Transverse colon (tissue), 4 donors: ENCODE results near the gene PRKCB.

Source experiments
- EP300 ChIP-seq: sonication (generic); formaldehyde crosslinking; IDR thresholded peaks from one replicate; pipeline ENCODE4 v1.6.1; 2017; ENCODE audit warnings: antibody characterized with exemption, low read depth
- POLR2A ChIP-seq: fragments of 450-650 bp; IDR thresholded peaks from one replicate; pipeline ENCODE4 v1.6.1; 2016; ENCODE audit warnings: antibody characterized with exemption, mild to moderate bottlenecking, moderate library complexity
- POLR2AphosphoS5 ChIP-seq, 3 donors: sonication (generic); formaldehyde crosslinking; IDR thresholded peaks; one replicate each; pipeline ENCODE4 v1.6.1; 2016; ENCODE audit warnings: antibody characterized with exemption in 3 of 3
- TF ChIP-seq, protein P1 (sequence below), 5 experiments: fragments of 200-600 bp in 3 of 5; fragments of 450-650 bp in 2 of 5; sonication (generic) in 3 of 5; IDR thresholded peaks; 1 replicate in 2 of 5; 2 replicates in 3 of 5; pipeline ENCODE4 v1.5.1; 2016 to 2017; ENCODE audit warnings: antibody characterized with exemption in 5 of 5, inconsistent platforms in 3 of 5, mild to moderate bottlenecking in 2 of 5, moderate library complexity in 1 of 5

GRCh38 chr16:24009098-24009497, 173.3 kb downstream of the PRKCB start:
- TF ChIP-seq EP300: no peak
- TF ChIP-seq, protein P1, sequence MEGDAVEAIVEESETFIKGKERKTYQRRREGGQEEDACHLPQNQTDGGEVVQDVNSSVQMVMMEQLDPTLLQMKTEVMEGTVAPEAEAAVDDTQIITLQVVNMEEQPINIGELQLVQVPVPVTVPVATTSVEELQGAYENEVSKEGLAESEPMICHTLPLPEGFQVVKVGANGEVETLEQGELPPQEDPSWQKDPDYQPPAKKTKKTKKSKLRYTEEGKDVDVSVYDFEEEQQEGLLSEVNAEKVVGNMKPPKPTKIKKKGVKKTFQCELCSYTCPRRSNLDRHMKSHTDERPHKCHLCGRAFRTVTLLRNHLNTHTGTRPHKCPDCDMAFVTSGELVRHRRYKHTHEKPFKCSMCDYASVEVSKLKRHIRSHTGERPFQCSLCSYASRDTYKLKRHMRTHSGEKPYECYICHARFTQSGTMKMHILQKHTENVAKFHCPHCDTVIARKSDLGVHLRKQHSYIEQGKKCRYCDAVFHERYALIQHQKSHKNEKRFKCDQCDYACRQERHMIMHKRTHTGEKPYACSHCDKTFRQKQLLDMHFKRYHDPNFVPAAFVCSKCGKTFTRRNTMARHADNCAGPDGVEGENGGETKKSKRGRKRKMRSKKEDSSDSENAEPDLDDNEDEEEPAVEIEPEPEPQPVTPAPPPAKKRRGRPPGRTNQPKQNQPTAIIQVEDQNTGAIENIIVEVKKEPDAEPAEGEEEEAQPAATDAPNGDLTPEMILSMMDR (IDR thresholded peaks at IDR 0.05): no peak
- no peak for TF ChIP-seq POLR2A
- TF ChIP-seq POLR2AphosphoS5 (IDR thresholded peaks at IDR 0.05): no peak
